Breast epithelium (tissue), 3 donors: Measurements from ENCODE around the gene SRGN.

Experiments used
- POLR2A ChIP-seq: fragments of 450-650 bp; IDR thresholded peaks from one replicate; pipeline ENCODE4 v1.6.1; 2016; ENCODE audit warnings: antibody characterized with exemption, mild to moderate bottlenecking, moderate library complexity
- TF ChIP-seq, protein P1 (sequence below), 3 donors: fragments of 450-650 bp; IDR thresholded peaks; one replicate each; pipeline ENCODE4 v1.5.1; 2016 to 2017; ENCODE audit warnings: antibody characterized with exemption in 3 of 3, mild to moderate bottlenecking in 3 of 3, moderate library complexity in 3 of 3

DNA sequence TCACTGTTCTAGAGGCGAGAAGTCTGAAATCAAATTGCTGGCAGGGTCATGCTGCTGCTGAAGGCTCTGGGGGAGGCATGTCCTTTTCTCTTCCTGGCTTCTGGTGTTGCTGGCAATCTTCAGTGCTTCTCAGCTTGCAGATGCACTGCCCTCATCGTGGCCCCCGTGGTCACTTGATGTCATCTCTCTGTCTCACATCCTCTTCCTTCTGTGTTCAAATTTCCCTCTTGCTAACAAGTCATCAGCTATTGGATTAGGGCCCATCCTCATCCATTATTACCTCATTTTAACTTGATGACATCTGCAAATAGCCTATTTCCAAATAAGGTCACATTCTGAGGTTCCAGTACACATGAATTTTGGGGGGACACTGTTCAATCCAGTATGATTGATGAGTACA lies 36.6 kb upstream of the SRGN start:
- no peak for TF ChIP-seq POLR2A
- TF ChIP-seq, protein P1, sequence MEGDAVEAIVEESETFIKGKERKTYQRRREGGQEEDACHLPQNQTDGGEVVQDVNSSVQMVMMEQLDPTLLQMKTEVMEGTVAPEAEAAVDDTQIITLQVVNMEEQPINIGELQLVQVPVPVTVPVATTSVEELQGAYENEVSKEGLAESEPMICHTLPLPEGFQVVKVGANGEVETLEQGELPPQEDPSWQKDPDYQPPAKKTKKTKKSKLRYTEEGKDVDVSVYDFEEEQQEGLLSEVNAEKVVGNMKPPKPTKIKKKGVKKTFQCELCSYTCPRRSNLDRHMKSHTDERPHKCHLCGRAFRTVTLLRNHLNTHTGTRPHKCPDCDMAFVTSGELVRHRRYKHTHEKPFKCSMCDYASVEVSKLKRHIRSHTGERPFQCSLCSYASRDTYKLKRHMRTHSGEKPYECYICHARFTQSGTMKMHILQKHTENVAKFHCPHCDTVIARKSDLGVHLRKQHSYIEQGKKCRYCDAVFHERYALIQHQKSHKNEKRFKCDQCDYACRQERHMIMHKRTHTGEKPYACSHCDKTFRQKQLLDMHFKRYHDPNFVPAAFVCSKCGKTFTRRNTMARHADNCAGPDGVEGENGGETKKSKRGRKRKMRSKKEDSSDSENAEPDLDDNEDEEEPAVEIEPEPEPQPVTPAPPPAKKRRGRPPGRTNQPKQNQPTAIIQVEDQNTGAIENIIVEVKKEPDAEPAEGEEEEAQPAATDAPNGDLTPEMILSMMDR (IDR thresholded peaks at IDR 0.05): no peak
